Hematopoietic multipotent progenitor cell treated with erythropoietin and hydrocortisone succinate and interleukin-3 and kit ligand, for 15 days (in vitro differentiated cells): ENCODE data around the gene JADE1.

ENCODE experiments used
- DNase-seq: peaks from one replicate; pipeline ENCODE4 v3.0.0-alpha.2; 2015; ENCODE audit warnings: low spot score

The JADE1 gene

GRCh38 chr4:128810871-128811570, 1.5 kb downstream of the JADE1 start:
- peak; percentile 70 for DNase-seq

GRCh38 chr4:128811571-128812441, 2.3 kb downstream of the JADE1 start:
- DNase-seq: peak; percentile 82

GRCh38 chr4:128812442-128813235, 3.1 kb downstream of the JADE1 start:
- DNase-seq: peak; percentile 60

- no peak for DNase-seq
These were observed 4.5 kb downstream of the JADE1 start for GRCh38 chr4:128813965-128814364.

- DNase-seq: no peak
These were observed 8.9 kb downstream of the JADE1 start for GRCh38 chr4:128818442-128818841.

GRCh38 chr4:128819082-128819742, 9.7 kb downstream of the JADE1 start:
- DNase-seq: no peak

- DNase-seq: no peak
These were observed 11.2 kb downstream of the JADE1 start for GRCh38 chr4:128820671-128821070.

GRCh38 chr4:128821151-128821550, 11.7 kb downstream of the JADE1 start:
- DNase-seq: no peak

- no peak for DNase-seq
These were observed 13.6 kb downstream of the JADE1 start for GRCh38 chr4:128823025-128823661.

- peak; percentile 36 for DNase-seq
These were observed 15.7 kb downstream of the JADE1 start for GRCh38 chr4:128825226-128825625.

GRCh38 chr4:128827296-128827695, 17.8 kb downstream of the JADE1 start:
- no peak for DNase-seq

- DNase-seq: no peak
These were observed 21.5 kb downstream of the JADE1 start for GRCh38 chr4:128830906-128831503.

GRCh38 chr4:128831531-128832242, 22.2 kb downstream of the JADE1 start:
- no peak for DNase-seq

- DNase-seq: no peak
These were observed 22.7 kb downstream of the JADE1 start for GRCh38 chr4:128832243-128832625.

GRCh38 chr4:128835498-128836222, 26.2 kb downstream of the JADE1 start:
- DNase-seq: no peak

GRCh38 chr4:128837198-128837597, 27.7 kb downstream of the JADE1 start:
- no peak for DNase-seq

- DNase-seq: no peak
These were observed 28.2 kb downstream of the JADE1 start for GRCh38 chr4:128837679-128838078.

- no peak for DNase-seq
These were observed 31.3 kb downstream of the JADE1 start for GRCh38 chr4:128840711-128841318.

GRCh38 chr4:128841402-128841801, 31.9 kb downstream of the JADE1 start:
- no peak for DNase-seq
